ENCODE results near the gene PLEKHJ1. TPM values are rescaled to one million over a fixed set of nuclear protein-coding genes. Genes with fewer than 3 reads are reported as not detected.

The PLEKHJ1 gene
- total RNA-seq, 2 experiments from 2014 or later, result 58.3 to 60.4 TPM

GRCh38 chr19:2245273-2245672 is 9.1 kb upstream of the PLEKHJ1 start:
- ChIA-PET CTCF (interaction anchor here (0.6 kb wide), 1 partner anchor 67 kb away, joined by 3 read pairs; no protein-coding TSS in a partner anchor), POLR2A (interaction anchor here (0.7 to 1.0 kb wide), 2 partner anchors 9 to 11 kb away, joined by 3 read pairs; no protein-coding TSS in a partner anchor)

GRCh38 chr19:2244486-2244885 is 8.4 kb upstream of the PLEKHJ1 start:
- no peaks in the 10 kb centered on the region for H3K27me3 Mint-ChIP-seq
- ChIA-PET CTCF (no interaction called here), POLR2A (interaction anchor here (1.0 kb wide), 1 partner anchor 10 kb away, joined by 3 read pairs; no protein-coding TSS in a partner anchor)
- no peak for DNase-seq
- H3K4me1 Mint-ChIP-seq, result peaks cover 29% of the 10 kb centered on the region
- H3K36me3 Mint-ChIP-seq (ENCODE audit: low read depth), result peaks cover 53% of the 10 kb centered on the region
- H3K9me3 Mint-ChIP-seq, result no peaks in the 10 kb centered on the region
- no peak overlapping the region for H3K27ac Mint-ChIP-seq
- H3K4me3 Mint-ChIP-seq, result no peak overlapping the region

More at GRCh38 chr19:2245273-2245672, 9.1 kb upstream of the PLEKHJ1 start:
- peaks cover 51% of the 10 kb centered on the region for H3K36me3 Mint-ChIP-seq (ENCODE audit: low read depth)
- H3K4me3 Mint-ChIP-seq, result no peak overlapping the region
- peaks cover 24% of the 10 kb centered on the region for H3K4me1 Mint-ChIP-seq
- DNase-seq, result no peak
- peaks cover 5% of the 10 kb centered on the region for H3K27me3 Mint-ChIP-seq
- no peak overlapping the region for H3K27ac Mint-ChIP-seq
- H3K9me3 Mint-ChIP-seq, result no peaks in the 10 kb centered on the region

- H3K9me3 Mint-ChIP-seq, result no peaks in the 10 kb centered on the region
- H3K27me3 Mint-ChIP-seq, result no peaks in the 10 kb centered on the region
- no peak for DNase-seq
- CTCF ChIA-PET, result no interaction called here
- H3K36me3 Mint-ChIP-seq (ENCODE audit: low read depth), result peaks cover 55% of the 10 kb centered on the region
- no peak overlapping the region for H3K4me3 Mint-ChIP-seq
- H3K4me1 Mint-ChIP-seq, result peaks cover 34% of the 10 kb centered on the region
- no peak overlapping the region for H3K27ac Mint-ChIP-seq
- POLR2A ChIA-PET, result no interaction called here
These were observed 7.9 kb upstream of the PLEKHJ1 start for GRCh38 chr19:2244125-2244411.

GRCh38 chr19:2243274-2244124 is 7.4 kb upstream of the PLEKHJ1 start:
- ChIA-PET POLR2A (no interaction called here), CTCF (no interaction called here)
- peaks cover 59% of the 10 kb centered on the region for H3K36me3 Mint-ChIP-seq (ENCODE audit: low read depth)
- no peaks in the 10 kb centered on the region for H3K9me3 Mint-ChIP-seq
- no peak overlapping the region for H3K27ac Mint-ChIP-seq
- H3K27me3 Mint-ChIP-seq, result no peaks in the 10 kb centered on the region
- no peak for DNase-seq
- H3K4me1 Mint-ChIP-seq, result peaks cover 39% of the 10 kb centered on the region
- no peak overlapping the region for H3K4me3 Mint-ChIP-seq

GRCh38 chr19:2242816-2243215 is 6.7 kb upstream of the PLEKHJ1 start:
- H3K36me3 Mint-ChIP-seq (ENCODE audit: low read depth), result peaks cover 64% of the 10 kb centered on the region
- no peaks in the 10 kb centered on the region for H3K27me3 Mint-ChIP-seq
- H3K27ac Mint-ChIP-seq, result no peak overlapping the region
- ChIA-PET POLR2A (no interaction called here), CTCF (no interaction called here)
- DNase-seq, result no peak
- no peaks in the 10 kb centered on the region for H3K9me3 Mint-ChIP-seq
- H3K4me1 Mint-ChIP-seq, result peaks cover 46% of the 10 kb centered on the region
- H3K4me3 Mint-ChIP-seq, result no peak overlapping the region

- no peak overlapping the region for H3K4me3 Mint-ChIP-seq
- no peak for DNase-seq
- H3K36me3 Mint-ChIP-seq (ENCODE audit: low read depth), result peaks cover 67% of the 10 kb centered on the region
- ChIA-PET CTCF (interaction anchor here (0.9 kb wide), 1 partner anchor 151 kb away, joined by 4 read pairs; no protein-coding TSS in a partner anchor), POLR2A (interaction anchor here (1.0 to 1.7 kb wide), 2 partner anchors 22 to 43 kb away, joined by 4 to 7 read pairs; no protein-coding TSS in a partner anchor)
- peaks cover 51% of the 10 kb centered on the region for H3K4me1 Mint-ChIP-seq
- H3K27me3 Mint-ChIP-seq, result no peaks in the 10 kb centered on the region
- no peak overlapping the region for H3K27ac Mint-ChIP-seq
- H3K9me3 Mint-ChIP-seq, result no peaks in the 10 kb centered on the region
These were observed 6.0 kb upstream of the PLEKHJ1 start for GRCh38 chr19:2242092-2242537.

- H3K4me1 Mint-ChIP-seq, result peaks cover 54% of the 10 kb centered on the region
- peaks cover 70% of the 10 kb centered on the region for H3K36me3 Mint-ChIP-seq (ENCODE audit: low read depth)
- no peaks in the 10 kb centered on the region for H3K27me3 Mint-ChIP-seq
- POLR2A ChIA-PET, result interaction anchor here (1.0 to 4.9 kb wide), 8 partner anchors 8 to 87 kb away, joined by 4 to 114 read pairs (median 18); partner anchors contain the start of gene AMH
- no peak for DNase-seq
- CTCF ChIA-PET, result interaction anchor here (0.9 to 4.7 kb wide), 3 partner anchors 17 to 152 kb away, joined by 4 to 46 read pairs (median 25); no protein-coding TSS in a partner anchor
- H3K4me3 Mint-ChIP-seq, result peak overlapping the region; percentile 94
- no peaks in the 10 kb centered on the region for H3K9me3 Mint-ChIP-seq
- H3K27ac Mint-ChIP-seq, result peak overlapping the region; percentile 96
These were observed 5.0 kb upstream of the PLEKHJ1 start for GRCh38 chr19:2240881-2241760.

GRCh38 chr19:2239771-2240770 is 3.9 kb upstream of the PLEKHJ1 start:
- Mint-ChIP-seq H3K27me3 (no peaks in the 10 kb centered on the region), H3K9me3 (no peaks in the 10 kb centered on the region), H3K4me1 (peaks cover 58% of the 10 kb centered on the region), H3K27ac (peak overlapping the region; percentile 96), H3K4me3 (peak overlapping the region; percentile 94), H3K36me3 (ENCODE audit: low read depth) (peaks cover 62% of the 10 kb centered on the region)
- POLR2A ChIA-PET, result interaction anchor here (0.8 to 4.9 kb wide), 16 partner anchors 9 to 343 kb away, joined by 3 to 114 read pairs (median 6); partner anchors contain the start of genes AMH, DOT1L, GADD45B and LSM7
- CTCF ChIA-PET, result interaction anchor here (0.6 to 4.7 kb wide), 10 partner anchors 14 to 198 kb away, joined by 3 to 46 read pairs (median 6); no protein-coding TSS in a partner anchor
- peak; percentile 61 for DNase-seq

GRCh38 chr19:2239173-2239572 is 3.0 kb upstream of the PLEKHJ1 start:
- Mint-ChIP-seq H3K9me3 (no peaks in the 10 kb centered on the region), H3K36me3 (ENCODE audit: low read depth) (peaks cover 56% of the 10 kb centered on the region), H3K4me3 (peak overlapping the region; percentile 94), H3K27ac (peak overlapping the region; percentile 96), H3K4me1 (peaks cover 66% of the 10 kb centered on the region), H3K27me3 (no peaks in the 10 kb centered on the region)
- CTCF ChIA-PET, result interaction anchor here (0.6 to 4.7 kb wide), 12 partner anchors 15 to 311 kb away, joined by 3 to 46 read pairs (median 4); no protein-coding TSS in a partner anchor
- POLR2A ChIA-PET, result interaction anchor here (0.8 to 4.9 kb wide), 15 partner anchors 10 to 342 kb away, joined by 3 to 114 read pairs (median 7); partner anchors contain the start of genes AMH, DOT1L, GADD45B and LSM7
- DNase-seq, result no peak

- Mint-ChIP-seq H3K36me3 (ENCODE audit: low read depth) (peaks cover 57% of the 10 kb centered on the region), H3K27ac (peak overlapping the region; percentile 96), H3K4me3 (peak overlapping the region; percentile 94), H3K4me1 (peaks cover 74% of the 10 kb centered on the region), H3K27me3 (no peaks in the 10 kb centered on the region), H3K9me3 (no peaks in the 10 kb centered on the region)
- POLR2A ChIA-PET, result interaction anchor here (0.8 to 4.9 kb wide), 11 partner anchors 8 to 239 kb away, joined by 3 to 114 read pairs (median 7); partner anchors contain the start of genes AMH, GADD45B, JSRP1 and TIMM13
- CTCF ChIA-PET, result interaction anchor here (0.9 to 4.7 kb wide), 7 partner anchors 20 to 397 kb away, joined by 3 to 46 read pairs (median 4); no protein-coding TSS in a partner anchor
- no peak for DNase-seq
These were observed 1.7 kb upstream of the PLEKHJ1 start for GRCh38 chr19:2237869-2238153.

GRCh38 chr19:2237051-2237868 is 1.1 kb upstream of the PLEKHJ1 start:
- H3K27me3 Mint-ChIP-seq, result no peaks in the 10 kb centered on the region
- H3K9me3 Mint-ChIP-seq, result no peaks in the 10 kb centered on the region
- DNase-seq, result no peak
- CTCF ChIA-PET, result interaction anchor here (0.6 to 4.7 kb wide), 8 partner anchors 21 to 398 kb away, joined by 3 to 46 read pairs (median 4); no protein-coding TSS in a partner anchor
- POLR2A ChIA-PET, result interaction anchor here (0.8 to 4.9 kb wide), 10 partner anchors 9 to 239 kb away, joined by 3 to 114 read pairs (median 8); partner anchors contain the start of genes AMH, GADD45B, JSRP1 and TIMM13
- H3K27ac Mint-ChIP-seq, result peak overlapping the region; percentile 96
- H3K36me3 Mint-ChIP-seq (ENCODE audit: low read depth), result peaks cover 52% of the 10 kb centered on the region
- H3K4me1 Mint-ChIP-seq, result peaks cover 73% of the 10 kb centered on the region
- H3K4me3 Mint-ChIP-seq, result peak overlapping the region; percentile 94

All from activated CD4-positive, alpha-beta memory T cell treated with anti-CD3 and anti-CD28 coated beads, Interleukin-2, amount 10 ng/mL, durations not matched to agents 7 days and 5 days (primary cell).